RPMI8226 (cell line): ENCODE results near the gene S1PR4.
"Not testable (repeated sequence)": the region's sequence is repeated elsewhere in the genome, so short reads cannot be mapped to it uniquely, and the experiment has no call there.

Experiments
- DNase-seq: peaks from one replicate; pipeline ENCODE4 v3.0.0-alpha.2; 2015

The S1PR4 gene

GRCh38 chr19:3153286-3154230, 25.0 kb upstream of the S1PR4 start:
- no peak for DNase-seq

DNA sequence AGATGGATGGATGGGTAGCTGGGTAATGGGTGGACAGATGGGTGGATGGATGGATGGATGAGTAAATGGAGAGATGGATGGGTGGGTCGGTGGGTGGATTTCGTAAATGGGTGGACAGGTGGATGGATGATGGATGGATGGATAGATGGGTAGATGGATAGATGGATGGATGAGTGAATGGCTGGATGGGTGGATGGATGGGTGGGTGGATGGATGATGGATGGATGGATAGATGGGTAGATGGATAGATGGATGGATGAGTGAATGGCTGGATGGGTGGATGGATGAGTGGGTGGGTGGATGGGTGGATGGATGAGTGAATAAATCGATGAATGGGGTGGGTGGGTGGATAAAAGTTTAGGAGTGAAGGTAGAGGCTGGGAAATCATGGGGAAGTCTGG, 24.1 kb upstream of the S1PR4 start:
- not testable (repeated sequence) for DNase-seq

DNA sequence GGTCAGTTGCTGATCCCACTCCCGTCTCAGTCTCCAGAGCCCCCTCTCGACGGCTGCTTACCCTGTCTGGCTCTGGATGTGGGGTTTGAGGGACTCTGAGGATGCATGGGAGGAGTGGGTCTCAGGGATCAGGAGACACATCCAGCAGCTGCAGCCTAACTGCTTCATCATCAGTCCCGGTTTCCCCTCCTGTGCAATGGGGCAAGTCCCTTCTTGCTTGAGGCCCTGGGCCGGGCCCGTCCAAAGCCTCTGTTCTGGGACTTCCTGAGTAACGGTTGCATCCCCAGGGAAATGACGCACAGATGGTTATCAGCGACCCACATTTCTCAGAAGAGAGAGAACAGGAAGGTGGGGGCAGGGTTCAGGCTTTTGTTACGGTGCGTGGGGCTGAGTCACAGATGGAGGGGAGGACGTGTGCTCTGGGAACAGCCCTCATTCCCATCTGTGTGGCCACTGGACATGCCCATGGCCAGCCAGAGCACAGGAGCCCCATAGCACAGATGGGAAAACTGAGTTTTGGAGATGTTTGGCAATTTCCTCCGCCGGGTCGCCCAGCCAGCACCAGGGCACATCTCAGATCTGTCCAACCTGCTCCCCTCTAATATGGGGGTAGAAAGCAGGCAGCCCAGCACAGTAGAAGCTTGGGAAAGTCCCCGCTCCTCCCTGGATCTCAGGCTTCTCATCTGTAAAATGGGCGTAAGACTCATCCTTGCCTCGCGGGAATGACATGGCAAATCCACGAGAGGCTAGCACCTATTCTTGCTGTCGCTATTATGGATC, 23.4 kb upstream of the S1PR4 start:
- DNase-seq: no peak

- DNase-seq: no peak
Observed at GRCh38 chr19:3157096-3157845, 21.3 kb upstream of the S1PR4 start.

GRCh38 chr19:3159565-3159964, 19.0 kb upstream of the S1PR4 start:
- no peak for DNase-seq

DNA sequence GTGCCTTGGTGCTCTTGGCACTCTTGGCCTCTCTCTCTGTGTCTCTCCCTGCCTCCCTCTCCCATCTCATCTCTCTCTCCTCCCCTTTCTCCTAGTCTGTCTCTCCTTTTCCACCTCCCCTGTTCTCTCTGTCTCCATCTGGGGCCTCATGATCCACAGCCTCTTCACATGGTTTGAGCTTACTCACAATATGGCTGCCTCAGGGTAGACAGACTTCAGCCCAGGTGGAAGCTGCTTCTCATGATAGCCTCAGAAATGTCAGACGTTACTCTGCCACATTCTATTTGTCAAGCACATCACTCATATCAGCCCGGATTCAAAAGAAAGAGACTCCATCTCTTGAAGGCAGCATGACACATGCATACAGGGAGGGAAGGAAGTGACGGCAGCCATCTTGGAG, 18.4 kb upstream of the S1PR4 start:
- no peak for DNase-seq

DNA sequence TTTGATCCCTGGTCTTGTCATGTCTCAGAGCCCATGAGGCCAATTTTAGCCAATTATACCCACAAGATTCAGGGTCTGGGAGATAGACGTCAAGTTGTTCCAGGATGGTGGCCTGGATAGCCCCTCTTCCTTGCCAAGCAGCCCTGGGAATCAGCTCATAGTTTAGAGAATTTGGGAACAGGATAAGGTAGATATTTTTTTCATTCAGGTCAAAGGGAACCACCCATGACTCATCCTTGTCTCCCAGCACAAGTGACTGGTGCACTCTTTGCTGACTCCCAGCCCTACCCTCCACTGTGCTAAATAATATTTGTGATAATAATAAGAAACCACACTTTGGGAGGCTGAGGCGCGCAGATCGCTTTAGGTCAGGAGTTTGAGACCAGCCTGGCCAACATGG, 17.1 kb upstream of the S1PR4 start:
- DNase-seq: no peak

DNA sequence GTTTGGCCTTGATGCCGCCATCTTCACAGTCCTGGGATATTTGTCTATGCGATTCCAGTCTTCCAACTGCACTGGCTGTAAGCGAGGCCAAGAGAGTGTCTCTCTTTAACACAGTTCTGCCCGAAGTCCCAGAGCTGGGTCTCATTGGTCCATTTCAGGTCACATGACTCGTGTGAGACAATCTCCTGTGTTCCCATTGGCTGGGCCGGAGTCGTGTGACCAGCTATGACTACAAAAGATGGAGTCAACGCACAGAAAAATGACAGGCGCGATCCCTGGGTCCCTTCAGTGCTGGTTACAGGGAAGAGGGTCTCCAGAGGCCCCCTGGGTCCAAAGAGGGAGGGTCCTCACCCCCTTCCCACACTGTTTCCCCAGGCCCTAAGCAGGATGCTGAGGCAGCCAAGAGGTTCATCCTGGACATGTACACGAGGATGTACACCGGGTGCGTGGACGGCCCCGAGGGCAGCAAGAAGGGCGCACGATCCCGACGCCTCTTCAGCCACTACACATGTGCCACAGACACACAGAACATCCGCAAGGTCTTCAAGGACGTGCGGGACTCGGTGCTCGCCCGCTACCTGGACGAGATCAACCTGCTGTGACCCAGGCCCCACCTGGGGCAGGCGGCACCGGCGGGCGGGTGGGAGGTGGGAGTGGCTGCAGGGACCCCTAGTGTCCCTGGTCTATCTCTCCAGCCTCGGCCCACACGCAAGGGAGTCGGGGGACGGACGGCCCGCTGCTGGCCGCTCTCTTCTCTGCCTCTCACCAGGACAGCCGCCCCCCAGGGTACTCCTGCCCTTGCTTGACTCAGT, 15.9 kb upstream of the S1PR4 start:
- DNase-seq: peak; percentile 56

GRCh38 chr19:3163230-3163886, 15.2 kb upstream of the S1PR4 start:
- peak; percentile 82 for DNase-seq

GRCh38 chr19:3163943-3164342, 14.6 kb upstream of the S1PR4 start:
- DNase-seq: no peak

DNA sequence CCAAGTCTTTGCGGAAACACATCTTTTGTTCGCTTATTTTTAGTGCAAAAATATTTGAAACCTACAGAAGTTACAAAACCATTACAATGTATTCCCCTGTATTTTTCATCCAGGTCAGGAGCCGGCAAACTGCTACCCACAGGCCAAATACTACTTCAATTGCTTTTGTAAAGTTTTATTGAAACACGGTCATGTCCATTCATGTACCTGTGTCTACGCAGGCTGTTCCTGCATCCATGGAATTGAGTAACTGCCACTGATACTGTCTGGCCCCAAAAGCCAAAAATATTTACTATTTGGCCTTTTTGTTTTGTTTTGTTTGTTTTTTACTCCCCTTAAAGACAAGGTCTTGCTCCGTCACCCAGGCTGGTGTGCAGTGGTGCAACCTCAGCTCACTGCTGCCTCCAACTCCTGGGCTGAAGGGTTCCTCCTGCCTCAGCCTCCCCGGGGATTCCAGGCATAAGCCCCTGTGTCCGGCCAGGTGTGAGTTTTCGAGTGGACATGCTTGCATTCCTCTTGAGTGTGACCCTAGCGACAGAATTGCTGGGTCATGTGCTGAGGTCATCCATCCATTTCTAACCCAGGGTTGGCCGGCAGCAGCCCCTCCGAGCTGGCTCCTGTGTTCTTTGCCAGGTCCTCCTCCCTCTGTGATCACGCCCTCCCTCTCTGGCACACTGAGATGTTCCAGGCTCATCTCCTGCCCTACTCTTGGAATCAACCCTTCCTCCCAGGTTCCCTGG, 10.9 kb upstream of the S1PR4 start:
- DNase-seq: no peak

DNA sequence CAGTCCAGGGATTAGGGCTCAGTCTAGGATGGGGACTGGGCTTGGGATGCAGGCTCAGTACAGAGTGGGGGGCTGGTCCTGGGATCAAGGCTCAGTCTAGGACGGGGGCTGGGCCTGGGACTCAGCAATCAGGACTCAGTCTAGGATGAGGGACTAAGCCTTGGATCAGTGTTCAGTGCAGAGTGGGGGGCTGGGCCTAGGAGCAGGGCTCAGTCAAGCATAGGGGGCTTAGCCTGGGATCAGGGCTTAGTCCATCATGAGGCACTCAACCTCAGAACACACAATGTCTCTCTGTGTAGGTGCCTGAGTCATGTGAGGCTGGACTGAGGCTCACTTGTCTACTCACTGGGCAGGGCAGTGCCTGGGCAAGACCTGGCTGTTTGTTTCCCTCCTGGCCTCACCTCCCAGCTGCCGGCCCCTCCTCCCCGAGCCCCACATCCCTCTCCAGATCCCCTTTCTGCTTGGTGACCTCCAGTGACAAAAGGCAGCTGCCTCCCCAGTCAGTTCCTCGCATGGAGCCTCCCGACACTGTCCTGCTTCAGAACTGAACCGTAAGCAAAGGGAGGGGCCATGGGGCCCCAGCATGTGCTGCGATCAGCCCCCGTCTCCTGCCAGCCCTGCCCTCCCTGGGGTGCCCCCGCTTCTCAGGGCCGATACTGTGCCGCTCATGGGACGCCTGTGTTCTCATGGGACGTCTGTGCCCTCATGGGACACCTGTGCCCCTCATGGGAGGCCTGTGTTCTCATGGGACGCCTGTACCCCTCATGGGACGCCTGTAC, 6.5 kb upstream of the S1PR4 start:
- DNase-seq: no peak

- DNase-seq: not testable (repeated sequence)
Observed at GRCh38 chr19:3172673-3173000, 5.9 kb upstream of the S1PR4 start.

DNA sequence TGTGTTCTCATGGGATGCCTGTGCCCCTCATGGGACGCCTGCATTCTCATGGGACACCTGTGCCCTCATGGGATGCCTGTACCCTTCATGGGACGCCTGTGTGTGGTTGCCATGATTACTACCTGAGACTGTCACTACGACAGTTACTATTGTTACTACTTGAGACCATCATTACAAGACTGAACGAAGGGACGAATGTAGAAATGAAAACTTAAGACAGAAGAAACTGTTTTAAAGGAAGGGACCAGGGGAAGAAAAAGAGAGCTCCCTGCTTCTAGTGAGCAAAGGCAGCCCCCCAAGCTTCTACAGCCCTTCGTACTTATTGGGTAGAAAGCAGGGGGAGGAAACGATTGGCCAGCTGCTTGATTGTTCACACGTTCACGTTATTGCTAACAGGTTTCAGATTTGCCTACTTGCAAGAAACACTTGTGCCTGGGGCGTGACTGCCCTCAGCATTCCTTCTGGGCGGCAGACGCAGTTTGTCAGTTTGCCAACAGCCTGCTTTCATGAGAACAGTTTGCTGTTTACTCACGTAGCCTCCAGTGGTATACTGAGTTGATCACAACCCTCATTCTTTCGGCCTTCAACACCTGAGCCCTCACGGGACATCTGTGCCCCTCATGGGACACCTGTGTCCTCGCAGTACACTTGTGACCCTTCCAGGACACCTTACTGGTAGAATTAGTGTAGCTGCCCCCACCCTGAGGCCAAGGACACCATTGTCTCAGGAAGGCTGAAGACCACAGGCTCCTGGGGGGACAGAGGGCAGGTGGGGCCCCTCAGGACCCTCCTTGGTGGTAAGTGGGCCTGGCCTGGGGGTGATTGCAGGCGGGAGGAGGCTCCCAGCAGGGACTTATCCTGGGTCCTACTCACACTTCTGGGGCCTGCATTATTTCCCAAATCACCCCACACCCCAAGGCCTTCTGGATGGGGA, 2.5 kb upstream of the S1PR4 start:
- peak; percentile 93 for DNase-seq

- DNase-seq: peak; percentile 46
Observed at GRCh38 chr19:3176715-3177501, 1.7 kb upstream of the S1PR4 start.

GRCh38 chr19:3178973-3179738, 587 bp downstream of the S1PR4 start:
- DNase-seq: no peak

GRCh38 chr19:3179739-3180293, 1.2 kb downstream of the S1PR4 start:
- DNase-seq: no peak
